IPS-15b (cell line): ENCODE data around the gene TMEM156.
A peak's percentile ranks its signal among the peaks of the same experiment; 100 is the strongest.

Experiments
- H3K27me3 ChIP-seq: one replicate; pipeline ENCODE4 v1.6.1; 2013; ENCODE audit warnings: low read length; ENCODE audit not compliant: control insufficient read depth, insufficient read depth
- H3K36me3 ChIP-seq: one replicate; pipeline ENCODE4 v1.6.1; 2013; ENCODE audit warnings: low read length; ENCODE audit not compliant: control insufficient read depth, insufficient read depth
- H3K4me1 ChIP-seq: one replicate; pipeline ENCODE4 v1.6.1; 2013; ENCODE audit warnings: mild to moderate bottlenecking, low read length; ENCODE audit not compliant: control insufficient read depth, insufficient read depth
- H3K4me3 ChIP-seq: one replicate; pipeline ENCODE4 v1.5.1; 2013; ENCODE audit warnings: low read depth, low read length
- H3K9ac ChIP-seq: one replicate; pipeline ENCODE4 v1.6.1; 2013; ENCODE audit warnings: low read depth, mild to moderate bottlenecking, low read length
- H3K9me3 ChIP-seq: one replicate; pipeline ENCODE4 v1.6.1; 2013; ENCODE audit warnings: mild to moderate bottlenecking, low read length; ENCODE audit not compliant: control insufficient read depth, insufficient read depth

TMEM156 gene

GRCh38 chr4:39032218-39033085 is at the start of gene TMEM156:
TSS of gene TMEM156 (minus strand) at chr4:39032409. CDS start at chr4:39032313, 96 bp downstream.
- Histone ChIP-seq H3K4me1 (no peaks in the 10 kb centered on the region), H3K9me3 (no peaks in the 10 kb centered on the region), H3K27me3 (no peaks in the 10 kb centered on the region), H3K36me3 (no peaks in the 10 kb centered on the region), H3K4me3 (no peak within 1 kb of the TSS), H3K9ac (no peak within 1 kb of the TSS)

GRCh38 chr4:39078829-39079228 is 46.6 kb upstream of the TMEM156 start:
- H3K9me3 ChIP-seq, result no peaks in the 10 kb centered on the region
- no peaks in the 10 kb centered on the region for H3K27me3 ChIP-seq
- H3K36me3 ChIP-seq, result no peaks in the 10 kb centered on the region
- no peak overlapping the region for H3K9ac ChIP-seq
- no peak overlapping the region for H3K4me3 ChIP-seq
- no peaks in the 10 kb centered on the region for H3K4me1 ChIP-seq

GRCh38 chr4:39068907-39069306 is 36.7 kb upstream of the TMEM156 start:
- Histone ChIP-seq H3K9ac (no peak overlapping the region), H3K4me1 (no peaks in the 10 kb centered on the region), H3K4me3 (no peak overlapping the region), H3K36me3 (no peaks in the 10 kb centered on the region), H3K9me3 (no peaks in the 10 kb centered on the region), H3K27me3 (no peaks in the 10 kb centered on the region)

GRCh38 chr4:39067451-39067850 is 35.2 kb upstream of the TMEM156 start:
- H3K36me3 ChIP-seq, result no peaks in the 10 kb centered on the region
- H3K4me1 ChIP-seq, result peaks cover 7% of the 10 kb centered on the region
- no peaks in the 10 kb centered on the region for H3K27me3 ChIP-seq
- H3K4me3 ChIP-seq, result no peak overlapping the region
- no peak overlapping the region for H3K9ac ChIP-seq
- no peaks in the 10 kb centered on the region for H3K9me3 ChIP-seq

- Histone ChIP-seq H3K4me1 (peaks cover 9% of the 10 kb centered on the region), H3K9ac (no peak overlapping the region), H3K27me3 (no peaks in the 10 kb centered on the region), H3K4me3 (no peak overlapping the region), H3K9me3 (no peaks in the 10 kb centered on the region), H3K36me3 (no peaks in the 10 kb centered on the region)
These were observed 34.8 kb upstream of the TMEM156 start for GRCh38 chr4:39067031-39067430.

GRCh38 chr4:39066371-39066770 is 34.2 kb upstream of the TMEM156 start:
- no peaks in the 10 kb centered on the region for H3K27me3 ChIP-seq
- no peaks in the 10 kb centered on the region for H3K9me3 ChIP-seq
- H3K4me1 ChIP-seq, result peaks cover 13% of the 10 kb centered on the region

GRCh38 chr4:39063430-39063829 is 31.2 kb upstream of the TMEM156 start:
- H3K36me3 ChIP-seq, result no peaks in the 10 kb centered on the region
- H3K9me3 ChIP-seq, result no peaks in the 10 kb centered on the region
- no peak overlapping the region for H3K9ac ChIP-seq
- H3K4me1 ChIP-seq, result peaks cover 15% of the 10 kb centered on the region
- no peaks in the 10 kb centered on the region for H3K27me3 ChIP-seq
- no peak overlapping the region for H3K4me3 ChIP-seq

More at GRCh38 chr4:39066371-39066770, 34.2 kb upstream of the TMEM156 start:
- Histone ChIP-seq H3K36me3 (no peaks in the 10 kb centered on the region), H3K9ac (no peak overlapping the region), H3K4me3 (no peak overlapping the region)

GRCh38 chr4:39062770-39063097 is 30.5 kb upstream of the TMEM156 start:
- Histone ChIP-seq H3K9ac (no peak overlapping the region), H3K4me3 (peak overlapping the region; percentile 14), H3K9me3 (no peaks in the 10 kb centered on the region), H3K27me3 (no peaks in the 10 kb centered on the region), H3K36me3 (no peaks in the 10 kb centered on the region), H3K4me1 (peaks cover 15% of the 10 kb centered on the region)

GRCh38 chr4:39062094-39062769 is 30.0 kb upstream of the TMEM156 start, which contains the start of gene KLHL5:
TSS of gene KLHL5 (plus strand) at chr4:39062232. CDS start at chr4:39062653, 421 bp downstream.
- Histone ChIP-seq H3K4me1 (peaks cover 15% of the 10 kb centered on the region), H3K27me3 (no peaks in the 10 kb centered on the region), H3K36me3 (no peaks in the 10 kb centered on the region), H3K9ac (no peak within 1 kb of the TSS), H3K9me3 (no peaks in the 10 kb centered on the region), H3K4me3 (peak within 1 kb of the TSS; percentile 14)

GRCh38 chr4:39061457-39061856 is 29.2 kb upstream of the TMEM156 start:
- no peak overlapping the region for H3K9ac ChIP-seq
- no peaks in the 10 kb centered on the region for H3K9me3 ChIP-seq
- peaks cover 15% of the 10 kb centered on the region for H3K4me1 ChIP-seq
- H3K36me3 ChIP-seq, result no peaks in the 10 kb centered on the region
- no peak overlapping the region for H3K4me3 ChIP-seq
- no peaks in the 10 kb centered on the region for H3K27me3 ChIP-seq

- H3K36me3 ChIP-seq, result no peaks in the 10 kb centered on the region
- H3K27me3 ChIP-seq, result no peaks in the 10 kb centered on the region
- H3K4me1 ChIP-seq, result peaks cover 10% of the 10 kb centered on the region
- H3K9ac ChIP-seq, result no peak overlapping the region
- no peaks in the 10 kb centered on the region for H3K9me3 ChIP-seq
- H3K4me3 ChIP-seq, result no peak overlapping the region
These were observed 23.8 kb upstream of the TMEM156 start for GRCh38 chr4:39056023-39056422.

- H3K4me3 ChIP-seq, result no peak overlapping the region
- H3K9me3 ChIP-seq, result no peaks in the 10 kb centered on the region
- H3K4me1 ChIP-seq, result peaks cover 10% of the 10 kb centered on the region
- no peaks in the 10 kb centered on the region for H3K36me3 ChIP-seq
- no peaks in the 10 kb centered on the region for H3K27me3 ChIP-seq
- H3K9ac ChIP-seq, result no peak overlapping the region
These were observed 22.3 kb upstream of the TMEM156 start for GRCh38 chr4:39054497-39054896.
